ENCODE measurements around the gene APBA2. TPM values are rescaled to one million over a fixed set of nuclear protein-coding genes. Genes with fewer than 3 reads are reported as not detected.

Gene APBA2
- total RNA-seq, 1 donor from 2014 or later = 3.4 TPM

DNA sequence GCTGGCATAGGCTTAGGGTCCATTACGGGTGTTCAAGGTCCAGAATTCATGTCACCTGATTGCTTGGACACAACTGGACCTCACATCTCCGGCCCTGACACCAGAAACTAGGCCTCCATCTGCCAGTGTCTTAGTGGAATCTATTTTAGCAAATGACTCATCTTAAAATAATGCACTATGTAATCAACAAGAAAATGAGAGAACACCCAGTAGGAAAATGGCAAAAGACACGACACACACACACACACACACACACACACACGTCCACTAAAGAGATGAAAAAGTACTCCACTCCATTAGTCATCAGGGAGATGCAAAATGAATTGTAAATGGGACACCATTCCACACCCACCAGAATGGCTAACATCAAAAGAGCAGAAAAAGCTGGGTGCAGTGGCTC is 11.2 kb downstream of the APBA2 start:
- no peak for DNase-seq (ENCODE audit: low spot score)

DNA sequence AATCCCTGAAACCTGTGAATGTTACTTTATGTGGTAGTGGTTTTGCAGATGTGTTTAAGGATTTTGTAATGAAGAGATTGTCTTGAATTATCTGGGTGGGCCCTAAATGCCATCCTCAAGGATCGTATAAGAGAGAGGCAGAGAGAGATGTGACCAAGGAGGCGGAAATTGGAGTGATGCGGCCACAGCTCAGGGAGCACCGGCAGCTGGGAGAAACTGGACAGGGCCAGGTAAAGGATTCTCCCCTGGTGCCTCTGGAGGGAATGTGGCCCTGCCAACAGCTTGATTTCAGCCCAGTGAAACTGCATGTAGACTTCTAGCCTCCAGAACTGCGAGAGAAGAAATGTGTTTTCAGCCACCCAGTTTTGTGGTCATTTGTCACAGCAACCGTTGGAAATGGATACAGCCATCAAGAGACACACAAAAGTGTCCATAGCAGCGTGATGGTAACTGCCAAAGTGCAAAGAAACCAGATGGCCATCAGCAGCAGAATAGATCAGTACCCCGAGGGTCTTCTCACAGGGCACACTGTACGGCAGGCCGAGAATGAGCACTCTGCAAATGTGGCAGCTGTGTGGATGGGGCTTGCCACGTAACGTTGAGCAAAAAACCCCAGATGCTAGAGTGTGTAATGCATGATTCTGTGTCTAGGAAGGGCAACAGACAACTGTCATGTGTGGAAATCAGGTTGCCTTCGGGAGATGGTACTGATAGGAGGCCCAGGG is 12.2 kb downstream of the APBA2 start:
- no peak for DNase-seq (ENCODE audit: low spot score)

DNA sequence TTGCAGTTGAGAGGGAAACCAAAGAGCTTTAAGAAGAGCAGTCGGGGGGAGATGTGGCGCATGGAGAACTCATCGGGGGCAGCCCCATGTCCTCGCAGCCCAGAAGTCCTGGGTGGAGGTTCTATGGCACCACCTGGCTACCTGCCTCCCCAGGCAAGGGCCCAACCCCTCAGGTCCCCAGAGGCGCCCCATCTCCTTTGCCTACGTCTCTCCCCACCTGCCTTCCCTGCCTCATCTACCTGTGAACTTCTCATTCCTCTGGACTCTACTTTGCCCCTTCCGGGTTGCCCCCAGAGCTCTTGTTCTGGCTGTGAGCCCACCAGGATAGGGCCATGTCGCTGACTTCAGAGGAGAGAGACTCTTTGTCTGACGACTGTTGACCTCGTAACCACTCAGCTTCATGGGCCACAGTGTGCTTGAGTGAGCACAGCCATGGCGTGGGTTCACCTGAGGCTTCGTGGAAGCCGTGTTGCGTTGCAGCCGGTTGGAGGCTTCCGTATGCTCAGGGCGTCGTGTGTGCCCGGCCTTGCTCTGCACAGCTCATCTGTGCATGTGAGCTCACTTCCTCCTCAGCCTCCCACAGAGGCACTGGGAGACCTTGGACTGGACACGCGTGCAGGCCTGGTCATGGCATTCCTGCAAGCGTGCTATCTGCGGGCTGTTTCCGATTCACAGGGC is 13.4 kb downstream of the APBA2 start:
- DNase-seq (ENCODE audit: low spot score) = no peak

DNA sequence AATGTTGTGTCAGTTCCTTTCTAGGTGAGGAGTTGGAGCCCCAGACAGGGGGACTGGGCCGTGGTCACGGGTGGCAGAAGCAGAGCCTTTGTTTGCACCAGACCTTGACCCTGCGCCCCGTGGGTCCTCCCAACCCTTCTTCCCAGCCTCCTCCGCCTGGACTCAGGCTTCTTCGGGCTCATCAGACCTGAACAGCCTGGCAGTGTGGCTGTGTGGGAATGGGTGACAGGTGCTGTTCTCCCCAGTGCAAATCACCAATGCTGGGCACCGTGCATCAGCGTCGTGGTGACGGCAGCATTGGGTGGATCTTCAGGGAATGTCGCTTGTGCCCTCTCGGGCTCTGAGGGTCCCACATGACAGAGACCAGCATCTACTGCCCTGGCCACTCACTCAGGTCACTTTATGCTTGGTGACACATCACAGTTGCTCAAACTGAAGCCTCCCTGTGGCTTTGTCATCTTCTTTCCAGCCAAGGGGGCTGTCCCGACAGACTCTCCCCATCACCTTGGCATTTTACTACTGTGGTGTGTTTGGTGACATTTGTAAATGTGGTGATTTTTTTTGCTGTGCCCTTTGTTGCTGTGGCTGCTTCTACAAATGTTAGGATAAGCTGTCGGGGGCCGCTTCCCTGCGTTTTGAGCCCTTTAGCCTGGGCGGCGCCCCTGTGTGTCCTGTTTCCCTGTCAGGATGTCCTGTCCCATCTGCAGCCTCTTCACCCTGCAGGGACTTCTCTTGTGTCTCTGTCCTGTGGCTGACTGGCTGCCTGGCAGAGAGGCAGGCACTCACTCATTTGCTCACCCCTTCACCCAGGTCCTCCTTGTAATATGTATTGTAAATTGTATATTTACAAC is 14.5 kb downstream of the APBA2 start:
- DNase-seq (ENCODE audit: low spot score) = no peak

DNA sequence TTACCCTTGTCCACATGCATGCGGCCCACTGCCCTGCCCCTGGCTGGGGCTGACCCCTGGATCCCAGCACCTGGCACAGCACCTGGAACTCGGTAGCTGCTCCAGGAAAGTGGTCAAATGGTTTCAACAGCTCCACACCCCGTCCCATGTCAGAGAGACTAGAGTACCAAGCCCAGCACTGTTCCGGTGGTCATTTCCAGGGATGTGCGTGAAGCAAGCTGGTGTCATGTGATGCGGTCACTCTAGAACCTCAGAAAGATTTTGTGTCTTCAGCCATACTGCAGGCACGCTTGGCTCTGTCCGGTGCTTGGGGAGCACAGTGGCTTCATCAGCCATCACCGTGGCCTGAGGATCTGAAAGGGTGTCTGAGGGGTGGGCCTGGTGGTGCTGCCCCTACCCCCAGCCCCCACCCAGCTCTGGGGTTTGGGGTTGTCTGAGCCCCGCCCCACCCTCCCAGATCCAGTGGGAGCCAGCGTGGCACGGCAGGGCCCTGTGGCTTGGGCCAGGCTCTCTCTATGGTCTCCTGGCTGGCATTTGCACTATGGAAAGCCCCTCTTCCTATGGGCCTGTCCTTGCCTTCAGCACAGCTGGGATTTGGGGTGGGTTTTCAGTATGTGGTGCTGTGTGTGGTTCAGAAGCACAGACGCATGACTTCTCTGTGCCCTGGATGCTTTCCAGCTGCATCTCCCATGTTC is 15.3 kb downstream of the APBA2 start:
- no peak for DNase-seq (ENCODE audit: low spot score)

DNA sequence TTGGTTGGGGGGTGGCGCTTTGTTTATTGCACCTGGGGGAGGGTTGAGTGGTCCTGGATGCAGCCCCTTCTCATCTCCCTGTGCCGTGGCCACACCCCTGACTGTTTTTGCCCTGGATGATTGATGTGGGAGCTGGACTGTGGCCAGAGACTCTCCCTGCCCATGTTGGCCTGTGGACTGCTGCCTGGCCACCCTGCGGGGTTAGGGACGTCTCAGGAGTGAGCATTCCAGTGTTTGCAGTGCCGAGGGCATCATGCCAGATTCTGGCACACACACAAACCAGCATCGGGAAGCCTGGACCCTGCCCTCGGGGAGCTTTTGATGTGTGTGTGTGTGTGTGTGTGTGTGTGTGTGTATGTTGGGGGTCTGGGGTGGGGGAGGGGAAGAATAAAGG is 15.8 kb downstream of the APBA2 start:
- DNase-seq (ENCODE audit: low spot score) = no peak

DNA sequence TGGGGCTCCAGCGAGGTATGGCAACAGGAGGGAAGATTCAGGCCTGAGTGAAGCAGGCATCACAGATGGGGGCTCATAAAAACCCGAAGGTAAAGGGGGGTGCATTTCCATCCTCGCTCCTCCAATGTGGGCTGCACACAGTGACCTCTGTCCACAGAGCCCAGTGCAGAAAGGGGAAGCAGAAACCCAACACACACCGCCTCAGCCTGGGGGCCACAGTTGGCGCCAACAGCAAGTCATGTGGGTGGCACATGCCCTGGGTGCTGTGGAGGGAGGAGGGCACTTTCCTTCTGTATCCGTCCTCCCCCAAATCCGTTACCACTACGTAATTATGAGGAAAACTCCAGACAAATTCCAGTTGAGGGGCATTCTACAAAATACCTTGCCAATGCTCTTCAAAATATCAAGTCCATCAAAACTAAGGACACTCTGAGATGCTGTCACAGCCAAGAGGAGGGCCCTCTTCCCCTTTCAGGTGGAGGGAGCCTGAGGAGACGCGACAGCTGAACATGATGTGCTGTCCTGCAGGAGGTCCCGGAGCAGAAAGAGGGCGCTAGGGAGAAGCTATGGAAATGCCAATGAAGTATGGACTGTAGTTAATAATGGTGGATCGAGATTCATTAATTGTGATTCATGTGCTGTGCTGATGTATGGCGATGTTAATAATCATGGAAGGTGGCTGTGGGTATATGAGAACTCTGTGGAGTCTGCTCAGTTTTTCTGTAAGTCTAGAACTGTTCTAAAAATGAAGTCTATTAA is 16.4 kb downstream of the APBA2 start:
- DNase-seq (ENCODE audit: low spot score) = no peak

DNA sequence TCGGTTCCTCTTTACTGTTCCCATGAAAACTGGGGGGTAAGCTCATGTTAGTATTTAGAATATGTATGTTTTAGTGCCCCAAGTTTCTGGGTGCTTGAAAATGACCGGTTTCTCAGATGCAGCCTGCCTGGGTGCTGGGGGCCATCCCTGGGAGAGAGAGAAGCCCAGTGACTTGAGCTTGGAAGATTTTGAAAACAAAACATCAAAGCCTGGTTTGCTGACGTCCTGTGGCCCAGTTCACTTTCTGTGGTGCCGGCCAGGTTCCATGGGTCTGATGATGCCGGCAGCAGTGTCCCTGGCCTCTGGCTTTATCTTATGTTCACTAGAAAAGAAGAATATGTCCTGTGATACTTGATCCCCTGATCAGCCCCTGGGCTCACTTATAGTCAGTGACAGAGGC is 17.1 kb downstream of the APBA2 start:
- no peak for DNase-seq (ENCODE audit: low spot score)

DNA sequence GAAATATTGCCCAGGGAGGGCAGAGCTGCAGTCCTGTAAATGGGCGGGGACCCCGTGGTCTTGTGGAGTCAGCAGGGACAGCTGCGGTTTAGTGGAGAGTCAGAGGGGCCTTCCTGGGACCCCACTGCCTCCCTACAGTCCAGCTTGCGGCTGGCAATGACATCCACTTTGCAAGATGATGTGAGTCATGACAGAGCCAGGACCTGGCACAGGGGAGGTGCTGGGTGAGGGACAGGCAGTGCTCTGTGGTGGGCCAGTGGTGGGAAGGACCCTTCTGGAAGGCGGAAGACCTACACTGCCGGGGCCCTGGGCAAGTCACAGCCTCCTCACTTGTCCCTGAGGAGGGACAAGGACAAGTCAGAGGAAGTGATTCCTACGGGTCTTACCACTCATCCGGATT is 17.8 kb downstream of the APBA2 start:
- DNase-seq (ENCODE audit: low spot score) = no peak

DNA sequence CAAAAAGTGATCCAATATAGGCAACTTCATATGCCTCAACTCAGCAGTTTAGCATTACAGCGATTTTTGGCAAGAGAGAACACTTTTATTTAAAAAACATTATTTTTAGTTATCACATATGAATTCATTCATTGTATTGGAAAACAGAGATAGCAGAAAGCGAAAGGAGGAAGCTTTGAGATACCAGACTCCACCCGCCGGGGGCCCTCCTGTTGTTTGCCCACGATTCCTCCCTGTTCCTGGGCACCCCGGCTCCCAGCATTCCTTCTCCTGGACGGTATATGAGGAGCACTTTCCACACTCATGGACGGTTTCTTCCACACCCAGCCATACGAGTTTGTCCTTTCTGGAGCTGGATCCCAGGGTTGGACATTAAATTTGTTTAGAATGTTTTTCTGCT is 18.2 kb downstream of the APBA2 start:
- DNase-seq (ENCODE audit: low spot score) = no peak

DNA sequence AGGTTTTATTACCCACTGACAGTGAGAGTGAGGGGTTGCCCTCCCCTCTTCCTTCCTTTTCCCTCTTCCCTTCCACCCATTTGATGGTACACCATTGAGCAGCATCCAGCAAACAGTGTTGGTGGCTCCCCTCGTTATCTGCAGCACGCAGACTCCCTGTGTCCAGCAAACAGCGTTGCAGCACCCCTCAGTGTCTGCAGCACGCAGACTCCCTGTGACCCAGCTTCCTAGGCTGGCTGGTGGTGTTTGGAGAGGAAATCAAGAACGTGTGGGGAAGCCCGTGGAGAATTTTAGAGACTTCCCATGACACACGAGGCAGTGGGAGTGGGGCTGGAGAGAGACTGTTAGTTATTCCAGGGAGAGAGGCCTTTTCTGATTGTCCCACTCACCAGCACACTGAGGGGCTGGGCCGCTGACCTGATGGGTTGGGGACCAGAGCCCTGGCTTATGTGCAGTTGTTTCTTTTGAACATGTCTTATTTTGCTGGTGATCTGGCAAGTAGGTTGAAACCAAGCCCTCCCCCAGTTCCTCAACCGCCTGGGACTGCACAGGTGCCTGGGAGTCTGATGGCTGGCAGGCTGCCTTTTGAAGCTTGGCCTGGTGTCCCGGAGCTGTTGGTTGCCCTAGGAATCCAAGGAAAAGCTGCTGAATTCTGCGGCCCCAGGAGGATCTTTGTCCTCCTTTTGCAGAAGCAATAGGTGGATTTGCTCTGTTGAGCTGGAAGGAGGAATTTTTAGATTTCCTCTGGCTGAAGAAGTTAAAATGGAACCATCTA is 19.0 kb downstream of the APBA2 start:
- no peak for DNase-seq (ENCODE audit: low spot score)

DNA sequence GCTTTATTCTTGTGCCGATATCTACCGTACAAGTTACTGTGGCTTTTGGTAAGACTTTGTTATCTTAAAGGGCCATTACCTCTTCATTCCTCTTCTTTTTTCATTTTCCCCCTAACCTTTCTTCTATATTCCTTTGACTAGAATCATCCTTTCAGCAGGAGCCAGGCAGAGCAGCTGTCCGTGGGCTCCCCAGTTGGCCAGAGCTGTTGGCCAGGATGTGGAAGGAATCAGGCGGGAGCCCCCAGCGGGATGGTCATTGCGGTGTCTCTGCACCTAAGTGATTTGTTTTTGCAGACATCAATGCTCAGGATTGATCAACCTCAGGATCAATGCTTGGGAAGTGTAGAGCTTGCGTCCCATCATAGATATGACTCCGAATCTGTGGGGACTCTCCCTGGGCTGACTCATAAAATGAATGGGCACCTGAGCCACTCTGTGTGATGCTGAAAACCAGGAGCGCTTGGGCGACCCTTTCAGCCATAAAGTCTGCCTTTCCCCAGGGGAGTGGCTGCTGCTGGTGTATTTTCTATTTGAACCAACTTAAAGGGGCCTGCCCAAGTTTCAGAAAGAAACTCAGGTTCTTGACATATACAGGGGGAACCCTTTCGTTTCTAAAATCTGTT is 21.7 kb downstream of the APBA2 start:
- no peak for DNase-seq (ENCODE audit: low spot score)

DNA sequence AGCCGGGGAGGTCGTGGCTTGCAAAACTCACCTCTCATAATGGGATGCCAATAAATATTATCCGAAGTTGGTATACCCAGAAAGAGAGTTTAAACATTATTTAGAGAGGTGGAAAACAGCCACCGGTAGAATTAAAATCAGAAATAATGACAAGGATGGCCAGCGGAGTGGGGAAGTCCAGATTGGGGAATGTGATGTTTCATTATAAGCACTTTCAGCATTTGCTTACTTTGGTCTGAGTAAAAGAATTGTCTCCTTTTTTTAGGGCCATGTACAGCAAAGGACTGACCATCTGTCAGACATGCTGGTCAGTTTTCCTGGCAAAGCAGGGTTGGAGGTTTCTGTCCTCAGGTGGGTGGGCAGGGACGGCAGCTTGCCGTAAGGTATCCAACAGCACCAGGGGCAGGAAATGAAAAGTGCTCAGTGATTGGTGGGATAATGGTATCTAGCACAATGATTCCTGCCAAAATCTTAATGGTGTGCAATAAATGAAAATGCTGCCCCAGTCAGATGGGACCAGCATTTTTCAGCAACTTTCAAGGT is 24.3 kb downstream of the APBA2 start:
- DNase-seq (ENCODE audit: low spot score) = no peak

DNA sequence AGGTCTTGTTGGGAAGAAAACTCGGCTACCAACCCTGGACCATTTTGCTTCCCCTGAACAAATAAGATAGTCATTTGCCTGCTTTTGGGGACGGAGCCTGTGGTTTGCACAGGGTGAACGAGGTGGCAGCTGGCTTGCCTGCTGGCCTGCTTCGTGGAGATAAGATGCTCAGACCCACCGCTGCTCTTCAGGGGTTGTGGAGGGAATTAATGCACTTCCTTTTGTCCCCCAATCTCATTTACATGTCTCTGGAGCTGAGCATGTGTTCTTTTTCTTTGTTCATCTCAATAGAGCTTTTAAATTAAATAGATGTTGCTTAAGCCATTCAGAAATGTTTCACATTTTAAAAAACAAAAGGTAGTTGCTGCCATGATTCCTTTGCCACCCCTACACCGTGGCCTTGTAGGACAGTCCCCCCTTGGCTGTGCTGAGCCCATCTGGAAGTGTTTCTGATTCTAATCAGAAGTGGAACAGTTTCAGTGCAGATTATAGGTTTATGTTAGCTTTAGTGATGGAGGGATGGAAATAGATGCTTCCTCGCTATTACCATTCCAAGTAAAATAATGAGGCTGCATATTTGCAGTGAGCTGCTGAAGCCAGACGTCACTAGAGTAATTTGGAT is 25.6 kb downstream of the APBA2 start:
- no peak for DNase-seq (ENCODE audit: low spot score)

DNA sequence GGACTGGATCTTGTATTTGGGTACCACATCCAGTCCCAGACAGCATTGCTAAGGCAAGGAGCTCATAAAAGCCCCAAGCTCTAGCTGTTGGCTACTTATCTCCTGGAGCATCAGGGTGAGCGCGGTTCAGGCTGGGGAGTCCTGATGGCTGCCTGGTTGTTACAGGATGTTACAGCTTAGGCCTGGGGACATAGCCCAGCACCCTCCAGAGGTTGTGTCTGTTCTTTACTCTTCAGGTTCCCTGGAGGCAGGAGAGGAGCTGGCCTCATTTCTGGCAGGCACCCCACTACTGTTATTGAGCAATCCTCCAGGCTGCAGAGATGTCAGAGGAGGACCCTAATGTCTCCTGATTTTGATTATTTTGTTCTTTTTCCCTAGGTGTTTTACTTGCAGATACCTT is 26.6 kb downstream of the APBA2 start:
- no peak for DNase-seq (ENCODE audit: low spot score)

DNA sequence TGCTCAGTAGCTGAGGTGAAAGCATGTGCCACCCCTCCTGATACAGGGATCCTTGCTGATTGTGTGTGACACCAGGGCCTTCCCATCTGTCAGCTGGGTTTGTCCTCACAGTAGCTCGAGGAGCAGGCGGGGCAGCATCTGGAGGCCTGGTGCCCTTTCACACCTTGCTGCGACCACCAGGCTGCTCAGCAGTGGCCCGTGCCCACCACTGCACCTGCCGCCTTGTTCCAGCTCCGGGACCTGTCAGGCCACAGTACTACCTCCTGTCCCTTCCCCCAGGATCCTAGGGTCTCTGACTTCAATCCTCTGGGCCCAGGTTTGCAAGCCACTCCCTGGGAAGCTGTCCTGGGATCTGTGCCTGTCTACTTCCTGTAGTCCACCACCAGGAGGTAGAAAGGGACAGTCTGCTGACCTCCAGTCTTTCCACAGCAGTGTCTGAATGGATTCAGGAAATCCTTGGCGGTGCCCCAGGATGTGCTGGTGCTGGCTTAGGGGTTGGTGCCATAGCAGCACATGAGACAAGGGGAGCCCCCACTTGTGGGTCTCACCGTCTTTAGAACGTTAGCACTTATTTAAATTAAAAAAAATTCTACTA is 27.5 kb downstream of the APBA2 start:
- DNase-seq (ENCODE audit: low spot score) = no peak

DNA sequence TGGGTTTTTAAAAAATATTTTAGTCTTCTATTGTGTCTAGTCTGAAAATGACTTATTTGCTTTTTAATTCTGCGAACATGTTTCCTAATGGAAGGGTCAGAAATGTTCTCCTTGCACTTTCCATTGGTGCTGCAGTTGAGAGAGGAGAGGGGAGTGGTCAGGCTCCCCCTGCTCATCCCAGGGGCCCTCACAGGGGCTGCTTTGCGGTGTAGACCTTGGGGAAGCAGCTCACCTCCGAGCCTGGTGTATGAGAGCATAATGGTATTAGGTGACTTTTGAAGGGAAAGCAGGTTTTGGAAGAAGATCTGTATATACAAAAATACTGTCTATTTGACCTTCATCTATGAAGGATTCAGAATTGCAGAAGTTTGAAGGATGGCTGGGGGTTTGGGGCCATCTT is 28.3 kb downstream of the APBA2 start:
- DNase-seq (ENCODE audit: low spot score) = no peak

DNA sequence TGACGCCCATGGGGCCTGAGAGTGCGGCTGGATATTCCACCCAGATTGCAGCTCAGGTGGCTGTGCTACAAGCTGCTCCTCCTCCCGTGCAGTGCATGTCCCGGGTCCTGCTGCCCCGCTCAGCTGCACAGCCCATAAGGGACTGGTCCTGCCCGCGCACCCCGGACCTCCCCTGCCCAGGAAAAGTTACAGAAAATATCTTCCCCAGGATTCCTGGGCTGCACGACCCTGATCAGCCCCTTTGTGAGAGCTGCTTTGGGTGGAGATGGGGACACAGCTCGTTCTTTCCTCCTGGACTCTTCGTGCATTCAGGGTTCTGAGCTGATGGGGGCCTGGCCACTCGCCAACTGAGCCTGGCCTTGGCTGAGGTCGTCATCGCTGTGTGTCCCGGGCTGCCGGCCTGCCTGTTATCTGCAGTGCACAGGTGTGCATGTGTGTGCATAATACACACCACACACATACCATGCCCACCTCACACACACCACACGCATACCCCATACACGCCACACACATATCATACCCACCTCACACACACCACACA is 28.8 kb downstream of the APBA2 start:
- DNase-seq (ENCODE audit: low spot score) = no peak
